Measurements from ENCODE around the gene ADAMTSL4.

The ADAMTSL4 gene

GRCh38 chr1:150554086-150554452 lies 4.9 kb downstream of the ADAMTSL4 start:
- no peak overlapping the region for H3K4me3 ChIP-seq (ENCODE audit: low read depth, low read length)
- TF ChIP-seq CTCF (IDR thresholded peaks at IDR 0.05; ENCODE audit: low read depth, low read length, missing control alignments) = no peak
- in situ Hi-C loops (cut with HindIII; ENCODE audit: low sequenced_read_pairs) = no loop called here
- no peak for DNase-seq (ENCODE audit: low read depth)

- no peak overlapping the region for H3K4me3 ChIP-seq (ENCODE audit: low read depth, low read length)
- TF ChIP-seq CTCF (IDR thresholded peaks at IDR 0.05; ENCODE audit: low read depth, low read length, missing control alignments) = no peak
- in situ Hi-C loops (cut with HindIII; ENCODE audit: low sequenced_read_pairs) = no loop called here
- no peak for DNase-seq (ENCODE audit: low read depth)
Observed at GRCh38 chr1:150555198-150555970, 6.2 kb downstream of the ADAMTSL4 start.

GRCh38 chr1:150555971-150556865 lies 7.0 kb downstream of the ADAMTSL4 start:
- TF ChIP-seq CTCF (IDR thresholded peaks at IDR 0.05; ENCODE audit: low read depth, low read length, missing control alignments) = no peak

GRCh38 chr1:150557065-150557600 lies 7.9 kb downstream of the ADAMTSL4 start:
- no peak for DNase-seq (ENCODE audit: low read depth)
- in situ Hi-C loops (cut with HindIII; ENCODE audit: low sequenced_read_pairs) = no loop called here
- H3K4me3 ChIP-seq (ENCODE audit: low read depth, low read length) = no peak overlapping the region
- no peak for TF ChIP-seq CTCF (IDR thresholded peaks at IDR 0.05; ENCODE audit: low read depth, low read length, missing control alignments)

More at GRCh38 chr1:150555971-150556865, 7.0 kb downstream of the ADAMTSL4 start:
- in situ Hi-C loops (cut with HindIII; ENCODE audit: low sequenced_read_pairs) = no loop called here
- DNase-seq (ENCODE audit: low read depth) = no peak
- H3K4me3 ChIP-seq (ENCODE audit: low read depth, low read length) = no peak overlapping the region

- H3K4me3 ChIP-seq (ENCODE audit: low read depth, low read length) = no peak overlapping the region
- no peak for TF ChIP-seq CTCF (IDR thresholded peaks at IDR 0.05; ENCODE audit: low read depth, low read length, missing control alignments)
- in situ Hi-C loops (cut with HindIII; ENCODE audit: low sequenced_read_pairs) = no loop called here
- no peak for DNase-seq (ENCODE audit: low read depth)
Observed at GRCh38 chr1:150557813-150558212, 8.6 kb downstream of the ADAMTSL4 start.

- in situ Hi-C loops (cut with HindIII; ENCODE audit: low sequenced_read_pairs) = no loop called here
- H3K4me3 ChIP-seq (ENCODE audit: low read depth, low read length) = no peak overlapping the region
- no peak for DNase-seq (ENCODE audit: low read depth)
- TF ChIP-seq CTCF (IDR thresholded peaks at IDR 0.05; ENCODE audit: low read depth, low read length, missing control alignments) = no peak
Observed at GRCh38 chr1:150558303-150558704, 9.1 kb downstream of the ADAMTSL4 start.

All from astrocyte of the cerebellum (primary cell).